Left lobe of liver (tissue), 2 donors: ENCODE results near the gene PLAC8. TPM values are rescaled to one million over a fixed set of nuclear protein-coding genes. Genes with fewer than 3 reads are reported as not detected.
"Not testable (repeated sequence)": the region's sequence is repeated elsewhere in the genome, so short reads cannot be mapped to it uniquely, and the experiment has no call there.

ENCODE experiments used
- ATAC-seq: fragments of 200-7000 bp; cut with Tn5 transposase; one replicate; pipeline ENCODE4 v1.9.1; 2020; ENCODE audit warnings: mild to moderate bottlenecking, moderate library complexity
- DNase-seq: peaks from one replicate; pipeline ENCODE4 v3.0.0-alpha.2; 2020; ENCODE audit warnings: low spot score
- total RNA-seq: library from RNA; stranded (reverse); gene quantifications from one replicate; pipeline ENCODE4 v1.2.1, GENCODE V29; 2021
- donor health status: DM: no; HTN: no; CAD: no; lungs with moderate emphysema.
- donor health status: DM: no; HTN: yes; CAD: no.

PLAC8 gene
- total RNA-seq, 1 donor from 2014 or later, result 6.8 TPM

DNA sequence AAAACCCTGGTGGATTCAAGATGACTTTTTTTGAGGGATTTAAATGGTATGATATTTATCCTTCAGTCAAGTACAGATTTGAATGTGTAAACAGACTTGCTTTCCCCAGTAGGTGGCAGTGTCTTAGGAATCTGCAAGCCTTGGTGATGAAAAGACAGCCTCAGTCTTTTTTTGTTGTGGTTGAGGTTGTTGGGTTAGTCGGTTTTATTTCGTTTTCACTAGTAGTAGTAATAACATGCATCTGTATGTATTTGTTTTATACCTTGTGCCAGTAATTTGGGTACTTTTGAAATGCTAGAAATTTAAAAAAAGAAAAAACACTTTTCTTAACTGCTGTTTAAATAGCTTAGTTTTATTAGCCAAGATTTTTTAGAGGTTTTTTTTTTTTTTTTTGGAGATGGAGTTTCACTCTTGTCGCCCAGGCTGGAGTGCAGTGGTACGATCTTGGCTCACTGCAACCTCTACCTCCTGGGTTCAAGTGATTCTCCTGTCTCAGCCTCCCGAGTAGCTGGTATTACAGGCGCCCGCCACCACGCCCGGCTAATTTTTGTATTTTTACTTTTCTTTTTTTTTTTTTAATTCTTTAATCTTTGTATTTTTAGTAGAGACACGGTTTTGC is 40.3 kb downstream of the PLAC8 start:
- no peak for DNase-seq

GRCh38 chr4:83071116-83071515 is 43.4 kb downstream of the PLAC8 start:
- DNase-seq, result no peak
- ATAC-seq, result no peak

More for the DNA sequence above, 40.3 kb downstream of the PLAC8 start:
- peak; percentile 87 for ATAC-seq

DNA sequence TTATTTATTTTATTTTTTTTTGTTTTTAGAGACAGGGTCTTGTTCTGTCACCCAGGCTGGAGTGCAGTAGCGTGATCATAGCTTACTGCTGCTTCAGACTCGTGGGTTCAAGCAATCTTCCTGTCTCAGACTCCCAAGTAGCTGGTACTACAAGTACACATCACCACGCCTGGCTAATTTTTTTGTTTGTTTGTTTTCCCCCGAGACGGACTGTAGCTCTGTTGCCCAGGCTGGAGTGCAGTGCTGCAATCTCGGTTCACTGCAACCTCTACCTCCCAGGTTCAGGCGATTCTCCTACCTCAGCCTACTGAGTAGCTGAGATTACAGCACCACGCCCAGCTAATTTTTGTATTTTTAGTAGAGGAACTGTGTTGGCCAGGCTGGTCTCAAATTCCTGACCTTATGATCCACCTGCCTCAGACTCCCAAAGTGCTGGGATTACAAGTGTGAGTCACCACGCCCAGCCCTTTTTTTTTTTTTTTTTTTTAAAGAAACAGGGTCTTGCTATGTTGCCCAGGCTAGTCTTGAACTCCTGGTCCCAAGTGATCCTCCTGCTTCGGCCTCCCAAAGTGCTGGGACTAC is 47.4 kb downstream of the PLAC8 start:
- no peak for DNase-seq
- no peak for ATAC-seq

GRCh38 chr4:83065266-83065665 is 49.3 kb downstream of the PLAC8 start:
- DNase-seq (no peak), ATAC-seq (no peak)

DNA sequence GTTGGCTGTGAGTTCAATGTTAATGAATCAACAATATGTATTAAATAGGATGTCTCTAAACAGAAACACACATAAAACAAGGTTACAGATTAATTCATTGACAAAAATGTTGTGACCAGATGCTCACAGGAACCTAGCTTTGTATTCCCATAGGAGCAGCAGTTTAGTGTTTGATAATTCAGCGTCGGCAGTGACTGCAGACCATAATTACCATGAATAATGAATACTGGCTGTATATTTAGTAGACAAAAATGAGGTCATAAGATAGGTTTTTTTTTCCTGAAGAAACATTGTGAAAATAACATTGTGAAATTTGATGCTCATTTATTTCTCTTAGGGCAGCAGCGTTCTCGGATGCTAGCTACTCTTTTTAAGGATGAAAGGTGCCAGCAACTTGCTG is 51.8 kb downstream of the PLAC8 start:
- no peak for ATAC-seq
- no peak for DNase-seq

GRCh38 chr4:83054928-83055327 is 59.6 kb downstream of the PLAC8 start:
- DNase-seq, result no peak

DNA sequence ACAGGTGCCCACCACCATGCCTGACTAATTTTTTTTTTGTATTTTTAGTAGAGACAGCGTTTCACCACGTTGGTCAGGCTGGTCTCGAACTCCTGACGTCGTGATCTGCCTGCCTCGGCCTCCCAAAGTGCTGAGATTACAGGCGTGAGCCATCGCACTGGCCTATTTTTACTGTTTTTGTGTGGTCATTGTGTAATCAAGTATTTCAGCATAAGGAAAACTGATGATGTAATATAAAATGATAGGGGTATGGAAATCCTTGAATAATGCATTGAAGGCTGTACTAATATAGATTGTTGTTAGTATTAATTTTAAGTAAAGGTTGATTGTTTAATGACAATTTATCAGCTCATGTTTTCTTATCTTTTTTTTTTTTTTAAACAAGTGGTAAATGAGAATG is 65.7 kb downstream of the PLAC8 start:
- DNase-seq, ATAC-seq: not testable (repeated sequence)

More at GRCh38 chr4:83054928-83055327, 59.6 kb downstream of the PLAC8 start:
- no peak for ATAC-seq

- no peak for ATAC-seq
- no peak for DNase-seq
Observed at GRCh38 chr4:83046693-83047473, 67.6 kb downstream of the PLAC8 start.

- ATAC-seq (no peak), DNase-seq (no peak)
Observed at GRCh38 chr4:83043801-83044407, 70.6 kb downstream of the PLAC8 start.

DNA sequence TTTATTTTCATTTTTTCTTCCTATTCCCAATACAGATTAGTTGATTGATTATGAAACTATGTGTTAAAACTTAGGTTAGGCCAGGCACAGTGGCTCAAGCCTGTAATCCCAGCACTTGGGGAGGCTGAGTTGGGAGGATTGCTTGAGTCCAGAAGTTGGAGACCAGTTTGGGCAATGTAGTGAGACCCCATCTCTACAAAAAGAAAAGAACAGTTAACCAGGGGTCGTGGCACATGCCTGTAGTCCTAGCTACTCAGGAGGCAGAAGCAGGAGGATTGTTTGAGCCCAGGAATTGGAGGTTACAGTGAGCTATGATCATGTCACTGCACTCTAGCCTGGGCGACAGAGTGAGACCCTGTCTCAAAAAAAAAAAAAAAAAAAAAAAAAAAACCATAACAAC is 71.4 kb downstream of the PLAC8 start:
- not testable (repeated sequence) for ATAC-seq, DNase-seq

DNA sequence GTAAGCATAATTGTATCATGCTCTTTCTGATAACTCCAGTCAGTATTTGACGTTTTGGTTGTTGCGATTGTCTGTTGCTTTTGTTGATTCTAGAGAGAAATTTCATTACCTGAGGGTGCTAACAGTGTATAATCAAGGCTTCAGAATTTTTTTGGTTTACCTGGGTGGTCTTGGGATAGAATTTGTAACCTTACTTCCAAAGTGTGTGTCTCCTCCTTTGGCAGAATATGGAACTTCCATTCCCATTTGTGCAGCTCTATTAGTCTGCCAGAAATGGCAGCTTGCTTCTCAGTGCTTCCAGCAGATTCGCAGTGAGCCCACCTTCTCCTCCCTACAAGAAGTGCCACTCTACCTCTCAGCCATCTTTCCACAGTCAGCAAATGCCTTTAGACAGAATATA is 74.3 kb downstream of the PLAC8 start:
- DNase-seq (no peak), ATAC-seq (no peak)

Other genes starting within 250 kb of the PLAC8 start
- gene SEC31A, start 223.6 kb downstream of the PLAC8 start, total RNA-seq, result 108 TPM
- gene THAP9, start 214.0 kb downstream of the PLAC8 start, total RNA-seq, result 2.6 TPM
- 5.7 TPM for gene LIN54, start 103.9 kb downstream of the PLAC8 start, total RNA-seq
- gene COPS4, start 79.5 kb downstream of the PLAC8 start, total RNA-seq, result 10.6 TPM
- 10.3 TPM for gene COQ2, start 170.1 kb upstream of the PLAC8 start, total RNA-seq
- 0.75 TPM for gene HPSE, start 220.1 kb upstream of the PLAC8 start, total RNA-seq